Stomach (tissue), 4 donors: ENCODE results near the gene TMEM238L.

Source experiments
- CTCF ChIP-seq, 7 experiments: fragments of 450-650 bp in 4 of 7; fragments of 200-600 bp in 3 of 7; sonication (generic) in 3 of 7; IDR thresholded peaks; one replicate each; pipeline ENCODE4 v1.5.1; 2016 to 2019; ENCODE audit warnings: antibody characterized with exemption in 7 of 7, control low read depth in 2 of 7, mild to moderate bottlenecking in 1 of 7
- EP300 ChIP-seq: sonication (generic); formaldehyde crosslinking; IDR thresholded peaks from one replicate; pipeline ENCODE4 v1.6.1; 2017; ENCODE audit warnings: antibody characterized with exemption
- POLR2A ChIP-seq, 4 donors: fragments of 450-650 bp; IDR thresholded peaks; one replicate each; pipeline ENCODE4 v1.6.1; 2016; ENCODE audit warnings: antibody characterized with exemption in 4 of 4, control low read depth in 2 of 4, mild to moderate bottlenecking in 1 of 4, moderate library complexity in 1 of 4
- POLR2AphosphoS5 ChIP-seq, 3 donors: sonication (generic); formaldehyde crosslinking; IDR thresholded peaks; one replicate each; pipeline ENCODE4 v1.6.1; 2016; ENCODE audit warnings: antibody characterized with exemption in 3 of 3

- no peak for TF ChIP-seq CTCF (IDR thresholded peaks at IDR 0.05)
- no peak for TF ChIP-seq POLR2AphosphoS5 (IDR thresholded peaks at IDR 0.05)
- TF ChIP-seq POLR2A (IDR thresholded peaks at IDR 0.05): no peak
- no peak for TF ChIP-seq EP300
These were observed 30.5 kb downstream of the TMEM238L start for GRCh38 chr17:10773391-10773790.
